GM12873 (cell line): Measurements from ENCODE around the gene CEACAM19.

Experiments used
- TF ChIP-seq, protein P1 (sequence below): IDR thresholded peaks from 2 replicates; pipeline ENCODE4 v1.5.1; 2012; ENCODE audit warnings: low read depth, mild to moderate bottlenecking, moderate library complexity, low read length, control low read depth; ENCODE audit not compliant: insufficient read depth; ENCODE audit errors: missing control alignments

Gene CEACAM19

GRCh38 chr19:44684892-44685863 is 13.9 kb downstream of the CEACAM19 start:
- TF ChIP-seq, protein P1, sequence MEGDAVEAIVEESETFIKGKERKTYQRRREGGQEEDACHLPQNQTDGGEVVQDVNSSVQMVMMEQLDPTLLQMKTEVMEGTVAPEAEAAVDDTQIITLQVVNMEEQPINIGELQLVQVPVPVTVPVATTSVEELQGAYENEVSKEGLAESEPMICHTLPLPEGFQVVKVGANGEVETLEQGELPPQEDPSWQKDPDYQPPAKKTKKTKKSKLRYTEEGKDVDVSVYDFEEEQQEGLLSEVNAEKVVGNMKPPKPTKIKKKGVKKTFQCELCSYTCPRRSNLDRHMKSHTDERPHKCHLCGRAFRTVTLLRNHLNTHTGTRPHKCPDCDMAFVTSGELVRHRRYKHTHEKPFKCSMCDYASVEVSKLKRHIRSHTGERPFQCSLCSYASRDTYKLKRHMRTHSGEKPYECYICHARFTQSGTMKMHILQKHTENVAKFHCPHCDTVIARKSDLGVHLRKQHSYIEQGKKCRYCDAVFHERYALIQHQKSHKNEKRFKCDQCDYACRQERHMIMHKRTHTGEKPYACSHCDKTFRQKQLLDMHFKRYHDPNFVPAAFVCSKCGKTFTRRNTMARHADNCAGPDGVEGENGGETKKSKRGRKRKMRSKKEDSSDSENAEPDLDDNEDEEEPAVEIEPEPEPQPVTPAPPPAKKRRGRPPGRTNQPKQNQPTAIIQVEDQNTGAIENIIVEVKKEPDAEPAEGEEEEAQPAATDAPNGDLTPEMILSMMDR, result no peak

DNA sequence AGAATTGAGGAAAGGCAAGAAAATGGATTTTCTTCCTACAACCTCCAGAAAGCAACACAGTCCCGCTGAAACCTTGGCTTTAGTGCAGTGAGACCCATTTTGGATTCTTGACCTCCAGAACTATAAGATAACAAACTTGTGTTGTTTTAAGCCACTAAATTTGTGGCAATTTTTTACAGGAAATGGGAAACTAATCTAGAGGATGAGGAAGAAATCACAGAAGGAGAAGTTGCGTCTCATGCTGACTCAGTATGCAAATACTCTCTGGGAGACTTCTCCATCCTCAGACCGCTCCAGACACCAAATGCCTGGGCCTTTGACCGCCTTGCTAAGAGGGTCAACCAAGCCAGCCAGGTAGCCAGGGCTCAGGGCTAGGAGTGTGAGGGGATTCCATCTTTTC is 14.6 kb downstream of the CEACAM19 start:
- TF ChIP-seq, protein P1, result no peak

DNA sequence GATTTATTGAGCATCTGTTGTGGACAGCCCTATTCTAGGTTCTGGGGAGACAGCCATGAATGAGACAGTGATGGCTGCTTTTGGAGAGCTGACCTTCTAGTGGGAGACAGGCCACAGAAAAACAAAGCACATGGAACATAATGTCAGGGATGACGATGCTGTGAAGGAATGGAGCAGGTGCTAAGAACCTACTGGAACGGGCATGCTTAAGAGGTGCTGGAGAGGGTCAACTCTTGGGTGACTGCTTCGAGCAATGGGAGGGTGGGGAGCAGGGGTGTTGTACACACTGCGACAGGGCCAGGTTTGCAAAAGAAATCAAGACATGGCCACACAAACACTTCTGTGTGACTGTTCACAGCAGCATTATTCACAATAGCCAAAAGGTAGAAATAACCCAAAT is 15.6 kb downstream of the CEACAM19 start:
- TF ChIP-seq, protein P1, result no peak

DNA sequence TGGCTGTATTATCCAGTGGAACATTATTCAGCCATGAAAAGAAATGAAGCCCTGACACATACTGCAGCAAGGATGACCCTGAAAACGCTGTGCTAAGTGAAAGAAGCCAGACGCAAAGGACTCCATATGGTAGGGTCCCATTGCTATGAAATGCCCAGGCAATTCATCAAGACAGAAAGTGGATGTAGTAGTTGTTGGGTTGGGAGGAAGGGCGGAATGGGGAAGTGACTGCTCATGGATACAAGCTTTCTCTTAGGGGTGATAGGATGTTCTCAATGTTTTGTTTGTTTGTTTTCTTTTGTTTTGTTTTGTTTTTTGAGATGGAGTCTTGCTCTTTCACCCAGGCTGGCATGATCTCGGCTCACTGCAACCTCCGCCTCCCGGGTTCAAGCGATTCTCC is 16.6 kb downstream of the CEACAM19 start:
- TF ChIP-seq, protein P1, result no peak

GRCh38 chr19:44689290-44690130 is 18.2 kb downstream of the CEACAM19 start:
- TF ChIP-seq, protein P1, result peak; percentile 97

GRCh38 chr19:44690131-44690440 is 18.8 kb downstream of the CEACAM19 start:
- TF ChIP-seq, protein P1, result no peak

- TF ChIP-seq, protein P1, result no peak
These were observed 21.1 kb downstream of the CEACAM19 start for GRCh38 chr19:44692379-44692721.
